Esophagus mucosa (tissue), 1 donor: ENCODE data around the gene PLEK2. TPM values are rescaled to one million over a fixed set of nuclear protein-coding genes. Genes with fewer than 3 reads are reported as not detected.
A peak's percentile ranks its signal among the peaks of the same experiment; 100 is the strongest.
"Not testable (repeated sequence)": the region's sequence is repeated elsewhere in the genome, so short reads cannot be mapped to it uniquely, and the experiment has no call there.

Source experiments
- ATAC-seq: fragments of 200-7000 bp; cut with Tn5 transposase; one replicate; pipeline ENCODE4 v1.9.1; 2020
- total RNA-seq: library from RNA; stranded (reverse); gene quantifications from one replicate; pipeline ENCODE4 v1.2.4, GENCODE V29; 2023
- donor health status: DM: yes; HTN: yes; CAD: no.

PLEK2 gene
- total RNA-seq, 1 donor from 2014 or later: 24.5 TPM

- ATAC-seq: peak; percentile 12
Observed at GRCh38 chr14:67358924-67359774, 52.8 kb downstream of the PLEK2 start.

GRCh38 chr14:67357969-67358354 is 54.0 kb downstream of the PLEK2 start:
- ATAC-seq: no peak

- no peak for ATAC-seq
Observed at GRCh38 chr14:67357186-67357968, 54.6 kb downstream of the PLEK2 start.

- ATAC-seq: no peak
Observed at GRCh38 chr14:67352055-67352454, 59.9 kb downstream of the PLEK2 start.

- peak; percentile 90 for ATAC-seq
Observed at GRCh38 chr14:67345583-67345982, 66.4 kb downstream of the PLEK2 start.

- peak; percentile 88 for ATAC-seq
Observed at GRCh38 chr14:67343601-67344230, 68.2 kb downstream of the PLEK2 start.

GRCh38 chr14:67341231-67341630 is 70.7 kb downstream of the PLEK2 start:
- not testable (repeated sequence) for ATAC-seq

Other genes with a start within 250 kb of the PLEK2 start
- gene GARIN2, start 222.7 kb downstream of the PLEK2 start, total RNA-seq: not detected
- gene PALS1, start 170.7 kb downstream of the PLEK2 start, total RNA-seq: 21.6 TPM
- gene ATP6V1D, start 52.4 kb downstream of the PLEK2 start, total RNA-seq: 70.0 TPM
- gene EIF2S1, start 51.8 kb downstream of the PLEK2 start, total RNA-seq: 94.2 TPM
- 0.80 TPM for gene TMEM229B, start 76.6 kb upstream of the PLEK2 start, total RNA-seq
- gene PLEKHH1, start 121.1 kb upstream of the PLEK2 start, total RNA-seq: 4.5 TPM
- 13.1 TPM for gene PIGH, start 188.1 kb upstream of the PLEK2 start, total RNA-seq
- gene ARG2, start 207.8 kb upstream of the PLEK2 start, total RNA-seq: 35.6 TPM